GM21360 (cell line): Measurements from ENCODE around the gene EHMT1.

Source experiments
- ATAC-seq: cut with Tn5 transposase; IDR thresholded peaks from one replicate; pipeline ENCODE4 v1.9.1; 2021; ENCODE audit warnings: mild to moderate bottlenecking, moderate library complexity; ENCODE audit not compliant: unreplicated experiment

EHMT1 gene

GRCh38 chr9:137756045-137756744 lies 137.4 kb downstream of the EHMT1 start:
- no peak for ATAC-seq

GRCh38 chr9:137757139-137757538 lies 138.3 kb downstream of the EHMT1 start:
- ATAC-seq, result no peak

- ATAC-seq, result no peak
Observed at GRCh38 chr9:137757613-137758029, 138.8 kb downstream of the EHMT1 start.

- no peak for ATAC-seq
Observed at GRCh38 chr9:137758067-137758466, 139.3 kb downstream of the EHMT1 start.

- no peak for ATAC-seq
Observed at GRCh38 chr9:137759117-137759516, 140.3 kb downstream of the EHMT1 start.

- no peak for ATAC-seq
Observed at GRCh38 chr9:137759649-137760321, 141.0 kb downstream of the EHMT1 start.

GRCh38 chr9:137760426-137760825 lies 141.6 kb downstream of the EHMT1 start:
- ATAC-seq, result no peak

GRCh38 chr9:137761032-137761431 lies 142.2 kb downstream of the EHMT1 start:
- no peak for ATAC-seq

- no peak for ATAC-seq
Observed at GRCh38 chr9:137761793-137762192, 143.0 kb downstream of the EHMT1 start.

GRCh38 chr9:137762414-137763061 lies 143.7 kb downstream of the EHMT1 start:
- ATAC-seq, result no peak

GRCh38 chr9:137763271-137763955 lies 144.6 kb downstream of the EHMT1 start:
- ATAC-seq, result no peak

- ATAC-seq, result no peak
Observed at GRCh38 chr9:137764171-137764671, 145.4 kb downstream of the EHMT1 start.

- no peak for ATAC-seq
Observed at GRCh38 chr9:137764981-137765380, 146.2 kb downstream of the EHMT1 start.

GRCh38 chr9:137765536-137765935 lies 146.7 kb downstream of the EHMT1 start:
- no peak for ATAC-seq

GRCh38 chr9:137771580-137771979 lies 152.8 kb downstream of the EHMT1 start:
- no peak for ATAC-seq

GRCh38 chr9:137772281-137772873 lies 153.6 kb downstream of the EHMT1 start:
- no peak for ATAC-seq

- no peak for ATAC-seq
Observed at GRCh38 chr9:137774775-137775386, 156.1 kb downstream of the EHMT1 start.

GRCh38 chr9:137776306-137776995 lies 157.6 kb downstream of the EHMT1 start:
- no peak for ATAC-seq

- no peak for ATAC-seq
Observed at GRCh38 chr9:137777761-137778160, 159.0 kb downstream of the EHMT1 start.

GRCh38 chr9:137778336-137778735 lies 159.5 kb downstream of the EHMT1 start:
- ATAC-seq, result no peak
